Esophagus muscularis mucosa (tissue), 4 donors: ENCODE measurements around the gene MAP2. TPM values are rescaled to one million over a fixed set of nuclear protein-coding genes. Genes with fewer than 3 reads are reported as not detected.
A peak's percentile ranks its signal among the peaks of the same experiment; 100 is the strongest.

ENCODE experiments used
- DNase-seq: peaks from one replicate; pipeline ENCODE4 v3.0.0-alpha.2; 2017; ENCODE audit errors: extremely low spot score
- H3K27ac ChIP-seq, 4 donors: fragments of 200-600 bp; sonication (generic); replicated peaks in 1 of 4; 1 replicate in 3 of 4; 2 replicates in 1 of 4; pipeline ENCODE4 v1.5.1; 2016 to 2019; ENCODE audit warnings: mild to moderate bottlenecking in 1 of 4
- H3K27me3 ChIP-seq, 4 donors: fragments of 200-600 bp; sonication (generic); one replicate each; pipeline versions ENCODE4 v1.5.1 to v1.6.0; 2016 to 2019
- H3K36me3 ChIP-seq, 4 donors: fragments of 200-600 bp; sonication (generic); one replicate each; pipeline ENCODE4 v1.5.1; 2016 to 2019
- H3K4me1 ChIP-seq, 4 donors: fragments of 200-600 bp; sonication (generic); one replicate each; pipeline ENCODE4 v1.5.1; 2016 to 2019
- H3K4me3 ChIP-seq, 4 donors: fragments of 200-600 bp; sonication (generic); 1 replicate in 2 of 4; 2 replicates in 2 of 4; pipeline ENCODE4 v1.5.1; 2016 to 2019; ENCODE audit warnings: mild to moderate bottlenecking in 4 of 4, moderate library complexity in 1 of 4
- H3K9me3 ChIP-seq, 4 donors: fragments of 200-600 bp; sonication (generic); 1 replicate in 3 of 4; 2 replicates in 1 of 4; pipeline ENCODE4 v1.5.1; 2016 to 2019
- EP300 ChIP-seq: sonication (generic); formaldehyde crosslinking; IDR thresholded peaks from one replicate; pipeline ENCODE4 v1.6.1; 2017; ENCODE audit warnings: antibody characterized with exemption
- POLR2A ChIP-seq: fragments of 450-650 bp; IDR thresholded peaks from one replicate; pipeline ENCODE4 v1.6.1; 2017; ENCODE audit warnings: antibody characterized with exemption, moderate library complexity, mild to moderate bottlenecking, low read depth
- POLR2AphosphoS5 ChIP-seq, 2 donors: sonication (generic); formaldehyde crosslinking; IDR thresholded peaks; one replicate each; pipeline ENCODE4 v1.6.1; 2017; ENCODE audit warnings: antibody characterized with exemption in 2 of 2
- WGBS: methylation state at CpG from one replicate; pipeline ENCODE4 v1.1.5; 2018; 5-methylcytosine and 5-hydroxymethylcytosine counted together
- intact Hi-C: fragments of 100-400 bp; cut with DNase I; formaldehyde crosslinking; loops from one replicate; pipeline ENCODE4 v1.15.1; 2023
- total RNA-seq, 4 donors: library from RNA; depleted of rRNA; stranded (reverse); fragments of >200 nt; gene quantifications; one replicate each; pipeline versions ENCODE4 v1.1.0 to v1.2.1, GENCODE V29; 2016
- TF ChIP-seq, protein P1 (sequence below), 3 experiments: fragments of 200-600 bp in 2 of 3; fragments of 450-650 bp in 1 of 3; sonication (generic) in 2 of 3; IDR thresholded peaks; one replicate each; pipeline ENCODE4 v1.5.1; 2017 to 2019; ENCODE audit warnings: antibody characterized with exemption in 3 of 3, mild to moderate bottlenecking in 2 of 3, moderate library complexity in 1 of 3

The MAP2 gene
- total RNA-seq, 4 donors from 2014 or later = 11.1 to 62.6 (median 47.0) TPM

- TF ChIP-seq, protein P1, sequence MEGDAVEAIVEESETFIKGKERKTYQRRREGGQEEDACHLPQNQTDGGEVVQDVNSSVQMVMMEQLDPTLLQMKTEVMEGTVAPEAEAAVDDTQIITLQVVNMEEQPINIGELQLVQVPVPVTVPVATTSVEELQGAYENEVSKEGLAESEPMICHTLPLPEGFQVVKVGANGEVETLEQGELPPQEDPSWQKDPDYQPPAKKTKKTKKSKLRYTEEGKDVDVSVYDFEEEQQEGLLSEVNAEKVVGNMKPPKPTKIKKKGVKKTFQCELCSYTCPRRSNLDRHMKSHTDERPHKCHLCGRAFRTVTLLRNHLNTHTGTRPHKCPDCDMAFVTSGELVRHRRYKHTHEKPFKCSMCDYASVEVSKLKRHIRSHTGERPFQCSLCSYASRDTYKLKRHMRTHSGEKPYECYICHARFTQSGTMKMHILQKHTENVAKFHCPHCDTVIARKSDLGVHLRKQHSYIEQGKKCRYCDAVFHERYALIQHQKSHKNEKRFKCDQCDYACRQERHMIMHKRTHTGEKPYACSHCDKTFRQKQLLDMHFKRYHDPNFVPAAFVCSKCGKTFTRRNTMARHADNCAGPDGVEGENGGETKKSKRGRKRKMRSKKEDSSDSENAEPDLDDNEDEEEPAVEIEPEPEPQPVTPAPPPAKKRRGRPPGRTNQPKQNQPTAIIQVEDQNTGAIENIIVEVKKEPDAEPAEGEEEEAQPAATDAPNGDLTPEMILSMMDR (IDR thresholded peaks at IDR 0.05) = no peak
- no peak for TF ChIP-seq POLR2A
- no peak for TF ChIP-seq EP300
- no peak for TF ChIP-seq POLR2AphosphoS5 (IDR thresholded peaks at IDR 0.05)
- Histone ChIP-seq H3K27ac (no peak overlapping the region), H3K9me3 (no peaks in the 10 kb centered on the region), H3K4me3 (no peak overlapping the region), H3K27me3 (no peaks in the 10 kb centered on the region), H3K36me3 (no peaks in the 10 kb centered on the region), H3K4me1 (peaks cover 0 to 2% (median 0%) of the 10 kb centered on the region in 4 donors)
- WGBS = 94% methylated on average over 2 of the region's 2 CpGs
- intact Hi-C loops = no loop called here
- no peak for DNase-seq
Measured at GRCh38 chr2:209574515-209574914, 150.7 kb downstream of the MAP2 start.

- Histone ChIP-seq H3K4me3 (no peak overlapping the region), H3K36me3 (no peaks in the 10 kb centered on the region), H3K4me1 (peaks cover 0 to 3% (median 0%) of the 10 kb centered on the region in 4 donors), H3K27me3 (no peaks in the 10 kb centered on the region), H3K27ac (no peak overlapping the region), H3K9me3 (no peaks in the 10 kb centered on the region)
- no peak for DNase-seq
- TF ChIP-seq EP300 (no peak), POLR2A (no peak), POLR2AphosphoS5 (IDR thresholded peaks at IDR 0.05) (no peak)
- TF ChIP-seq, protein P1 (IDR thresholded peaks at IDR 0.05) = peak; percentile 18 to 39 (median 37)
- 75% methylated on average over 4 of the region's 4 CpGs for WGBS
- intact Hi-C loops = loop anchor here (5.0 kb wide), 1 partner anchor 240 kb away; no protein-coding TSS in a partner anchor
Measured at GRCh38 chr2:209577376-209578357, 153.8 kb downstream of the MAP2 start.

DNA sequence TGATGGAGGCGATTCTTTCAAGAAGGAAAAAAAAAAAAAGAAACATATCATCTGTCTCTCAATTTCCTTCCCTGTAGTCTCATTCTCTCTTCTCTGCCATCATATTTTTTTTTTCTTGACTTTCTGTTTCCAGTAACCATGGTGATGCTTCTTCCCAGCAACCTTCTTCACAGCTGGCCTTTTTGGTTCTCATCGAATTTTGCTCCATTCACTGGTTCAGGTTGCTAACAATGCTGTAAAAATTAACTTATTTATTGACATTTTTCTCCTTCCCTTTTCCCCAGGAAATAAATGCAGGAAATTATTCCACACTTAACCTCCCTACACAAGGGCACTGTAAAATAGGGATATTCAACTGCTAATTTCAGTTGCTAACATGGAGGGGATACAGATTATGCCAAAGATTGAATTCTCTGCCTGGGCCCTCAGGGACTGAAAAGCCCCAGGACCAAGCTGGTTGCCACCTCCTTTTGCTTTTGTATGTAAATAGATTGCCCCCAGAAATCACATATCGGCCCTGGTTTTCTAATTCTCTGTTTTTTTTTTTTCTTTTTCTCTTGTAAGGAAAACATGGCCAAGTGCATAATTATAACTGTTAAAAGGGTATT is 154.7 kb downstream of the MAP2 start:
- intact Hi-C loops = loop anchor here (5.0 kb wide), 1 partner anchor 241 kb away; no protein-coding TSS in a partner anchor
- no peak overlapping the region for H3K4me3 ChIP-seq
- no peak for DNase-seq
- H3K27me3 ChIP-seq = no peaks in the 10 kb centered on the region
- TF ChIP-seq, protein P1 (IDR thresholded peaks at IDR 0.05) = no peak
- TF ChIP-seq POLR2AphosphoS5 (IDR thresholded peaks at IDR 0.05) (no peak), POLR2A (no peak), EP300 (no peak)
- no peaks in the 10 kb centered on the region for H3K36me3 ChIP-seq
- H3K27ac ChIP-seq = no peak overlapping the region
- 74% methylated on average over 3 of the region's 3 CpGs for WGBS
- H3K4me1 ChIP-seq = peaks cover 0 to 3% (median 0%) of the 10 kb centered on the region in 4 donors
- no peaks in the 10 kb centered on the region for H3K9me3 ChIP-seq

DNA sequence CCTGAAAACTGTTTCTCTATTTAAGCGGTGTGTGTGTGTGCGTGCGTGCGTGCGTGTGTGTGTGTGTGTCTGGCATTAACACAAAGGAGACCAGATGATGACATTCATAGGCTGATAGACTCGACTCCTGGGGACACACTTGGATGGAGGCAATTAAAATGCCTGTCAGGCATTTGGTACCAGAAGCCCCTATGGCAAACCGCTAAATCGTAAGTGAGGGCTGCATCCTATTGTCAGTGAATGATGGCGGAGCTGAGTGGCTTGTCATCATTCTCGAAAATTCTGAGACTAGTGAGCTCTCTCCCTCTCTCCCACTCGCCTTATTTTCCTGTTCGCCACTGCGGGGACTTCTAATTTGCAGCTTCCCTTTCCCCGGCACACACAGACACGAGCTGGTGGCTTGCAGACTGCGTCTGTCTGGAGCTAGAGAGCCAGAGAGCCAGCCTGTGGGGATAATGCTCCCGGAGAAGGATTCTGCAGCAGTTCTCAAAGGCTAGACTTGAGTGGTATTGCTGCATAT is 155.4 kb downstream of the MAP2 start:
- H3K27ac ChIP-seq = no peak overlapping the region
- no peaks in the 10 kb centered on the region for H3K36me3 ChIP-seq
- no peaks in the 10 kb centered on the region for H3K9me3 ChIP-seq
- peak overlapping the region; percentile 17 to 32 (median 22) for H3K4me3 ChIP-seq
- H3K27me3 ChIP-seq = no peaks in the 10 kb centered on the region
- H3K4me1 ChIP-seq = peaks cover 0 to 3% (median 0%) of the 10 kb centered on the region in 4 donors
- TF ChIP-seq, protein P1 (IDR thresholded peaks at IDR 0.05) = no peak
- no peak for TF ChIP-seq EP300
- no peak for TF ChIP-seq POLR2A
- no peak for TF ChIP-seq POLR2AphosphoS5 (IDR thresholded peaks at IDR 0.05)
- no peak for DNase-seq
- WGBS = 41% methylated on average over 16 of the region's 17 CpGs
- intact Hi-C loops = loop anchor here (5.0 kb wide), 1 partner anchor 242 kb away; no protein-coding TSS in a partner anchor
